Esophagus muscularis mucosa (tissue), 4 donors: ENCODE data around the gene PDIA6.

ENCODE experiments used
- CTCF ChIP-seq, 3 experiments: fragments of 200-600 bp in 2 of 3; fragments of 450-650 bp in 1 of 3; sonication (generic) in 2 of 3; IDR thresholded peaks; one replicate each; pipeline ENCODE4 v1.5.1; 2017 to 2019; ENCODE audit warnings: antibody characterized with exemption in 3 of 3, mild to moderate bottlenecking in 2 of 3, moderate library complexity in 1 of 3
- EP300 ChIP-seq: sonication (generic); formaldehyde crosslinking; IDR thresholded peaks from one replicate; pipeline ENCODE4 v1.6.1; 2017; ENCODE audit warnings: antibody characterized with exemption
- POLR2A ChIP-seq: fragments of 450-650 bp; IDR thresholded peaks from one replicate; pipeline ENCODE4 v1.6.1; 2017; ENCODE audit warnings: antibody characterized with exemption, moderate library complexity, mild to moderate bottlenecking, low read depth
- POLR2AphosphoS5 ChIP-seq, 2 donors: sonication (generic); formaldehyde crosslinking; IDR thresholded peaks; one replicate each; pipeline ENCODE4 v1.6.1; 2017; ENCODE audit warnings: antibody characterized with exemption in 2 of 2

GRCh38 chr2:10862330-10862729, 49.7 kb upstream of the PDIA6 start:
- TF ChIP-seq CTCF (IDR thresholded peaks at IDR 0.05) (no peak), POLR2AphosphoS5 (IDR thresholded peaks at IDR 0.05) (no peak), POLR2A (no peak), EP300 (no peak)
